AML-193 (cell line): ENCODE measurements around the gene OR6K6.
A peak's percentile ranks its signal among the peaks of the same experiment; 100 is the strongest.

Source experiments
- DNase-seq, 2 experiments: peaks; one replicate each; lab custom pipeline; 2025; lab: John Stamatoyannopoulos, UW

The OR6K6 gene

GRCh38 chr1:158754420-158754819, at the start of gene OR6K6:
TSS of gene OR6K6 (plus strand) at chr1:158754720. CDS start at chr1:158754888, 168 bp downstream.
- no peak for DNase-seq

DNA sequence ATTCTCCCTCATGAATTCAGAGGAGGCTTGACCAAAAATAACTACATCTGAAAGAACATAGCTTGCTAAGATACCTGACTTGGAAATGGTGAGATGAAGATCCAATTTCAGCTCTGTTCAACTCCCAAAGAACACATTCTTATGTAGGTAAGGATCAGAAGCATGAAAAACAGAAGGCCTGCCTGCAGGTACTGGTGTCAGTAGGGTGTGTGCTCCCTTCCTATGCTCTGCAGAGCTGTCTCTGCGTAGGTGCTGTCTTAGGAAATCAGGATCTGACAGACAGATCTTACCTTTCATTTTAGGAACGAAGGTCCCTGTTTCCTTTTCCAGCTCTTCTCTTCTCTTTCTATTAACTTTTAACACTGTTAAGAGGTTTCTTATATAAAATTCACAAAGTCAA, 48.4 kb upstream of the OR6K6 start:
- DNase-seq: no peak

GRCh38 chr1:158711098-158711497, 43.4 kb upstream of the OR6K6 start:
- no peak for DNase-seq

- DNase-seq: no peak
Observed at GRCh38 chr1:158714754-158715153, 39.8 kb upstream of the OR6K6 start.

DNA sequence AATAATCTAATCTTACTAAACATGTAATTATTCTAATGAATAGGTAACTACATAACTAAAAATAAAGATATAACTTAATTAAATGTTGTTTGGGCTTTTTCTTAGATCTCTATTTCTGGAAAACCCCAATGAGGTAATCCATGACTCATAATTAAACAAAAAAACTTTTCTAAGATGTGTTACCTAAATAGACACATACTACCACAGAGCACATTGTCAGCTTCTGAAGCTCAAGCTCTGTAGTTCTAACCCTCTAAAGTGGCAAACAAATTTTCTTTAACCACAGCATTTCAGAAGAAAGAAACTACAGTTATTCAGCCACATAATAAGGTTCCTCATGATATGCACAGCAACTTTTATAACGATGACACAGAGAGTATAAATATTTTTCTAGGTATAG, 38.2 kb upstream of the OR6K6 start:
- DNase-seq: no peak

GRCh38 chr1:158717344-158717743, 37.2 kb upstream of the OR6K6 start:
- DNase-seq: no peak

DNA sequence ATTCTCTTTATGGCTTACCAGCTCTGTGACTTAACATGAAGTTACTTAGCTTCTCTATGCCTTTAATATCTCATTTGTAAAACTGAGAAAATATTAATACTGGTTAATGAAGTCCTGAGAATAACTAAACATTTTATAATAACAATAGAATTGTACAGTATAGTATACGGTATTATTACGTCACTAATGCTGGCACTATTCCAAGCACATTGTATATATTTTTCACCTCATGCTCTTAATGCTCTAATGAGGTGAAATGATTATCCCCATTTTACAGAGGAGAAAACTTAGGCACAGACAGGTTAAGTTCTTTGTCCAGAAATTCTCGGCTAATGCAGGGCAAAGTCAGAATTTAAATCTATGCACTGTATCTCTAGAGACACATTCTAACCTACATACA, 34.9 kb upstream of the OR6K6 start:
- DNase-seq: no peak

DNA sequence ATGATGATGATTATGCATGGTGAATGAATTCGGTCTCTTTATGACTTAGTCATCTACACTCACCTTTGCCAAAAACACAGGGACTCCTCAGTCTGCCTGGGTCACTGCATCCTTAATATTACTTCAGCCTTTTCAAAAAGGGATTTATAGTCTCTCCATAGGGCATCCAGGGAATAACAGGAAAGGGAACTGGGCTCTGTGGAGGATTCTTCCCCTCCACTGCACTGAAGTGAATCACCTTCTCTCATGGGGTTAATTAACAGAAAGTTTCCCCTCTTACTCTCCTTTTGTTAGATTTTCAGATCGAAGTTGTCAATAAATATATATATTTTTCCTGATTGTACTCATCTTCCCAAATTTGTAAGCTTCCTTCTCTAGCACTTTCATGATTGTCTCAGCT, 33.9 kb upstream of the OR6K6 start, which contains the start of gene OR6K3:
TSS of gene OR6K3 (minus strand) at position 101 of the 400 bp plus-strand sequence. CDS start 2,605 bp downstream, outside the sequence.
- DNase-seq: no peak

GRCh38 chr1:158724442-158724841, 30.1 kb upstream of the OR6K6 start:
- DNase-seq: no peak

- DNase-seq: no peak
Observed at GRCh38 chr1:158728510-158729225, 25.9 kb upstream of the OR6K6 start.

GRCh38 chr1:158730453-158730852, 24.1 kb upstream of the OR6K6 start:
- no peak for DNase-seq

- no peak for DNase-seq
Observed at GRCh38 chr1:158731707-158732106, 22.8 kb upstream of the OR6K6 start.

DNA sequence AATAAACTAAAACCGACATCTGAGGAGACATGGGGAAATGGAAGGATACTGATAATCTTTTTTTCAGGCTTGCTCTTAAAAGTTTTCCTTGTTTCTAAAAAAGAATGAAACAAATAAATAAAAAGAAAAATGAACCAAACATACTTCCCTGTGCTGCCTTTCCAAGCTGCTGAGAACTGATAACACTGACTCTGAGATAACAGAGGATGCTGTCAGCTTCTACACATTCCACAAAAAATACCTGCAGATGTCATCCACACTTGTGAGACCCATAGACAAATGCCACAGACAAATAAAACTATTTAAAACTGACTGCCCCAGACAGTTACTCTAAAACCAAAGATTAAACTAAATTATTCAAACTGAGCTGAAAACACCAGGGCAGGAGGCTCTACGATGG, 22.0 kb upstream of the OR6K6 start:
- DNase-seq: no peak

DNA sequence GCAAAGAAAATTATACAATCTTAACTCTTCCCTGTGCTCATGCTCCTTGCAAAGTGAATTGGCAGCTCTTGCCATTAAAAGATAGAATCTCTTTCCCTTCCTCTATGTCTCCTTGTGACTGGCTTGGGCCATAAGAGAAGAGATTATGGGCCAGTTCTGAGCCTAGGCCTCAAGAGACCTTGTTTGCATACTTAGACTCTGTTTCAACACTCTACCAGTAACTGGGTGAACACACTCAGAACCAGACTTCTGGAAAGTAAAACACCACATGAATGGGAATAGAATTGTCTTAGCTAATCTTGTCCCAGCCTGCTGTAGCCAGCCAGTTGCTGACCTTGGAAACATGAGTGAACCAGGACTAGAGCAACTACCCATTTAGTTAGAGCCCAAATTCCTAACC, 18.7 kb upstream of the OR6K6 start:
- no peak for DNase-seq

DNA sequence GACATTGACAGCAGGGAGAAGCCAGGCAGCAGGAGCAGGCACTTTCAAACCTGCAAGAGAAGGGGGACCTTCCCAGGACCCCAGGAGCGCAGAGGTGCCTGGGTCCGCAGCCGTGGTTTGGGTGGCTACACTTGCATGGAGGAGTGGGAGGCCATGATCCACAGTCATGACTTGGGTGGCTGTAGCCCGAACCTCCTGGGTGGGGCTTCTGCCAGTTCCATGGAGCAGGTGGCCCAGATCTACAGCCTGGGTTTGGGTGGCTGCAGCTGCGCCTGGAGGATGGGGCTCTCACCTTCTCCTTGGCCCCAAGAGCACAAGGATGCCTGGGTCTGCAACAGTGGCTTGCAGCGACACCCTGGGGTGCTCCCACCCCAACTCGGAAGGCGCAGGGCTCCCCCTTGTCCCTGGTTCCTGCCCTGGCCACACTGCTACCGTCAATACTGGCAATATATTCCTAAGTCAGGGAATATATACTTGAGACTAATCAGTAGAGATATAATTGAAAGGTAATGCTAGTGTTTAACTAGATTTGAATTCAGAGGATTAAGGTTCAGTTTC, 2.3 kb upstream of the OR6K6 start:
- DNase-seq: no peak

GRCh38 chr1:158771950-158772866, 17.7 kb downstream of the OR6K6 start, which contains the start of gene OR6N1:
TSS of gene OR6N1 (minus strand) at chr1:158772195. CDS start at chr1:158766682, 5,513 bp downstream.
- DNase-seq: no peak

- no peak for DNase-seq
Observed at GRCh38 chr1:158781104-158781503, 26.6 kb downstream of the OR6K6 start, which contains the start of gene OR6N2. TSS of gene OR6N2 (minus strand) at chr1:158781204. CDS start at chr1:158777635, 3,569 bp downstream.

DNA sequence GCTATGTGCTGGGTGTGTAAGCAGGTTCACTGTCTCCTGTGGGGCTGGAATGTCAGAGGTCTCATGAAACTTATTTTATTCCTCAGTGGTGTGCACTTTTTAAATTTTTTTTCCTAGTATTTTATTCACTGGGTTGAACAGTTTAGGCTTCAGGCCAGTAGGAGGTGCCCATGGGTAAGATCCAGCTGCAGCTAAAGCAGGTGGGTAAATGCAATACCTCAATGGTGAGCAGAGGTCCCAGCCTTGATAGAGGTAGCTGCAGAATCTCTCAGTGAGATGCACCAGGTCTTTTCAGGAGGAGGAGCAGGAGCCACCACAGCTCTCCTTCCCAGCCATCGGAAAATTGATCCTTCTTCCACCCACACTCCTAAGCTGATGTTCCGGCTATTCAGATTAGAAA, 39.1 kb downstream of the OR6K6 start:
- DNase-seq: peak; percentile 22 to 39

DNA sequence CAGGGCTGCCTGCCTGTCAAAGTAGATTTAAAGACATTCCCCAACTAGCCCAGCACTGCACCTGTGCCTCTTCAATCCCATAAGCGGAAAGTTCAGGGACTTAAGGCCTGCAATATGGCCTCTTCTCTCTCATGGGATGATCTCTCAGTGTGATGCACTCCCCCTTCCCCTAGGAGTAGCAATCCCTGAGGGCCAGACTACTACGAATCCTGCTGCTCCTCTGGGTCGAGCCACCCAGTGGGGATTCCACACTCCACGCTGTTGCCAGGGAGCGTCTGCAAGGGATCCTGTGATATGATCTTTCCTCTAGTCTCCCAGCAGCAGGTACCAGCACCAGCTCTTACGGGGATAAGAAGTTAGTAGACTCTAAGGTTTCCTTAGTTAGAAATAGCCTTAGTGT, 39.7 kb downstream of the OR6K6 start:
- no peak for DNase-seq

DNA sequence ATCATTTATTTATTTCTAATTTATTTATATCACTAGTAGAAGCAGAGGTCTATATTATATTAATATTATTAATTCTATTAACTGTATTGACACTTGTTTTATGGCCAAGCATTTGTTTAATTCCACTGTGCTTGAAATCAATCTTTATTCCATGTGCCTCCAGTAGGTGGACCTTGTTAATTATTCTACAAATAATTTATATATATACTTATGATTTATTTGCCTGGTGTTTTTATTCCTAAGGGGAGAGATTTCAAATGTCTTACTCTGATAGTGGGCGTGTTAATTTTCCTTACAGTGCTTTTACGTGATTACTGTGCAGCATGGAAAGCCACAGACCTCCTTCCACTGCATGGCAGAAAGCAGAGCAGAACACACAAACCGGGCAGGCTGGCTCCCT, 44.0 kb downstream of the OR6K6 start:
- peak; percentile 22 to 23 for DNase-seq

DNA sequence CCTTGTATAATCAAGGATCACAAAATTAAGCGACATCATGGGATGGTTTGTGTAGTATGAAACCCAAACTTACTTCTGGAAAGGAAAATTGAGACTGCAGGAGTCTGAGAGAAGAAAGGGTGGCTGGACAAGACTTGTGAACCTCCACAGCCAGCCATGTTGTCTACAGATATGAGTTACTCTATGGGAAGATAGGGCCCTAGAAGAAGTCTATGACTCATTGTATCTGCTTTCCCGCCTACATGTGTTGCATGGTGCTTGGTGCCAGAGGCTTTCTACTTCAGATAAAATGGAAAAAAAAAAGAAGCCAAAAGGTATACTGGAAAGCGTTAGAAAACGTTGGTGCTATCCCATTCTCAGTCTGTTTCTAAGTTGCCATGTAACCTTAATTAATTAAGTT, 45.2 kb downstream of the OR6K6 start:
- DNase-seq: no peak

DNA sequence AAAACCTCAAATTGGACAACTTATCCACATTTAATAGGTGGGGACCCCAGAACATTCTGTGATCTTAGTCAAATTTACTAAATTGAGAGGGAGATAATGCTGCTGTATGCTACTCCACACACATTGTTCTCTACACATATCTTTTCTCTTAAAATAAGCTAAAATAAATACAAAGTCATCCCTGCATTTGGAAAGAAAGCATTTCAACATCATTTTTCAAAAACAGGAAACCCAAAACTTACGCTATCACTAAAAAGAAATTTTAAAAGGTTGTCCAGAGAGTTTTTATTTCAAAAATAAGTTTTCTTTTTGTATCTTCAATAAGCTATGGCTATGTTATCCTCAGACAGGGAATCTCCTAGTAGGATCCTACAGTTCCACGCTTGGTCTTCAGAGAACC, 46.0 kb downstream of the OR6K6 start:
- DNase-seq: peak; percentile 19 to 43
